ENCODE measurements around the gene ABCG1. TPM values are rescaled to one million over a fixed set of nuclear protein-coding genes. Genes with fewer than 3 reads are reported as not detected.

The ABCG1 gene
- total and polyA plus RNA-seq, 4 donors = 1.6 to 9.7 (median 5.3) TPM

- TF ChIP-seq GABPA (IDR thresholded peaks at IDR 0.05 in 1 of 2, conservative IDR thresholded peaks at IDR 0.05 in 1 of 2) = no peak
- TF ChIP-seq HNF4G (IDR thresholded peaks at IDR 0.05) = no peak
- no peak for TF ChIP-seq FOXA1 (IDR thresholded peaks at IDR 0.05)
- no peak for TF ChIP-seq FOXA2 (IDR thresholded peaks at IDR 0.05)
- TF ChIP-seq HNF4A (conservative IDR thresholded peaks at IDR 0.05) = no peak
- no peak for TF ChIP-seq SP1 (IDR thresholded peaks at IDR 0.05)
- TF ChIP-seq NR2F2 (IDR thresholded peaks at IDR 0.05) = no peak
- TF ChIP-seq RXRA (IDR thresholded peaks at IDR 0.05) = no peak
- TF ChIP-seq ATF3 (IDR thresholded peaks at IDR 0.05) = no peak
- Histone ChIP-seq H3K9me3 (ENCODE audit: control insufficient read depth in 4 of 4, low read length in 3 of 4) (no peaks in the 10 kb centered on the region), H3K27me3 (ENCODE audit: control insufficient read depth in 4 of 4, insufficient read depth in 4 of 4, low read length in 3 of 4) (no peaks in the 10 kb centered on the region), H3K27ac (ENCODE audit: low read depth in 1 of 2, low read length in 2 of 2) (peak overlapping the region; percentile 58 to 73), H3K36me3 (ENCODE audit: control insufficient read depth in 4 of 4, insufficient read depth in 3 of 4, low read depth in 1 of 4, low read length in 3 of 4) (no peaks in the 10 kb centered on the region), H3K4me1 (ENCODE audit: control insufficient read depth in 4 of 4, insufficient read depth in 4 of 4, low read length in 3 of 4) (peaks cover 18 to 35% (median 27%) of the 10 kb centered on the region in 4 donors), H3K9ac (ENCODE audit: low read depth in 1 of 2, low read length in 2 of 2) (peak overlapping the region; percentile 8 to 11), H3K4me3 (ENCODE audit: low read depth in 1 of 3, low read length in 3 of 3) (peak overlapping the region; percentile 31 to 53 (median 43))
- 2% methylated on average over 73 of the region's 73 CpGs for WGBS
- peak; percentile 75 for DNase-seq (ENCODE audit: low spot score)
Observed at GRCh38 chr21:42234464-42235241, 15.7 kb downstream of the ABCG1 start.

GRCh38 chr21:42235593-42235992 lies 16.7 kb downstream of the ABCG1 start:
- no peak for TF ChIP-seq ATF3 (IDR thresholded peaks at IDR 0.05)
- TF ChIP-seq ZBTB33 (IDR thresholded peaks at IDR 0.05) = no peak
- TF ChIP-seq YY1 (IDR thresholded peaks at IDR 0.05) = no peak
- H3K9me3 ChIP-seq (ENCODE audit: control insufficient read depth in 4 of 4, low read length in 3 of 4) = no peaks in the 10 kb centered on the region
- peak overlapping the region in 1 of 2 donors; percentile 46 for H3K27ac ChIP-seq (ENCODE audit: low read depth in 1 of 2, low read length in 2 of 2)
- peak overlapping the region in 1 of 2 donors; percentile 8 for H3K9ac ChIP-seq (ENCODE audit: low read depth in 1 of 2, low read length in 2 of 2)
- no peaks in the 10 kb centered on the region for H3K27me3 ChIP-seq (ENCODE audit: control insufficient read depth in 4 of 4, insufficient read depth in 4 of 4, low read length in 3 of 4)
- no peak overlapping the region for H3K4me3 ChIP-seq (ENCODE audit: low read depth in 1 of 3, low read length in 3 of 3)
- H3K36me3 ChIP-seq (ENCODE audit: control insufficient read depth in 4 of 4, insufficient read depth in 3 of 4, low read depth in 1 of 4, low read length in 3 of 4) = no peaks in the 10 kb centered on the region
- peaks cover 18 to 35% (median 27%) of the 10 kb centered on the region in 4 donors for H3K4me1 ChIP-seq (ENCODE audit: control insufficient read depth in 4 of 4, insufficient read depth in 4 of 4, low read length in 3 of 4)
- 83% methylated on average over 9 of the region's 9 CpGs for WGBS
- DNase-seq (ENCODE audit: low spot score) = no peak

GRCh38 chr21:42236014-42236413 lies 17.1 kb downstream of the ABCG1 start:
- Histone ChIP-seq H3K9me3 (ENCODE audit: control insufficient read depth in 4 of 4, low read length in 3 of 4) (no peaks in the 10 kb centered on the region), H3K27ac (ENCODE audit: low read depth in 1 of 2, low read length in 2 of 2) (peak overlapping the region in 1 of 2 donors; percentile 46), H3K4me3 (ENCODE audit: low read depth in 1 of 3, low read length in 3 of 3) (no peak overlapping the region), H3K4me1 (ENCODE audit: control insufficient read depth in 4 of 4, insufficient read depth in 4 of 4, low read length in 3 of 4) (peaks cover 18 to 35% (median 27%) of the 10 kb centered on the region in 4 donors), H3K27me3 (ENCODE audit: control insufficient read depth in 4 of 4, insufficient read depth in 4 of 4, low read length in 3 of 4) (no peaks in the 10 kb centered on the region), H3K36me3 (ENCODE audit: control insufficient read depth in 4 of 4, insufficient read depth in 3 of 4, low read depth in 1 of 4, low read length in 3 of 4) (no peaks in the 10 kb centered on the region), H3K9ac (ENCODE audit: low read depth in 1 of 2, low read length in 2 of 2) (no peak overlapping the region)
- DNase-seq (ENCODE audit: low spot score) = no peak
- peak in 1 of 2 donors; percentile 16 for TF ChIP-seq RXRA (IDR thresholded peaks at IDR 0.05)
- TF ChIP-seq NR2F2 (IDR thresholded peaks at IDR 0.05) = peak; percentile 86
- TF ChIP-seq FOXA2 (IDR thresholded peaks at IDR 0.05) = no peak
- TF ChIP-seq ZBTB33 (IDR thresholded peaks at IDR 0.05) = no peak
- no peak for TF ChIP-seq EGR1 (IDR thresholded peaks at IDR 0.05; ENCODE audit: low read depth in 2 of 2)
- WGBS = 51% methylated on average over 10 of the region's 10 CpGs

Data from liver (tissue), 9 donors.